HFFc6 (cell line): Measurements from ENCODE around the gene CXXC1. TPM values are rescaled to one million over a fixed set of nuclear protein-coding genes. Genes with fewer than 3 reads are reported as not detected.
A peak's percentile ranks its signal among the peaks of the same experiment; 100 is the strongest.

ENCODE experiments used
- DNase-seq: peaks from one replicate; pipeline ENCODE4 v3.0.0-alpha.2; 2018
- H3K27ac Mint-ChIP-seq: 2 replicates; pipeline ENCODE4 v1.8.0; 2020; ENCODE audit warnings: mild to moderate bottlenecking, mixed read lengths
- H3K27me3 Mint-ChIP-seq: 2 replicates; pipeline ENCODE4 v1.8.0; 2021; ENCODE audit warnings: mild to moderate bottlenecking, moderate library complexity, mixed read lengths; ENCODE audit not compliant: insufficient read depth
- H3K36me3 Mint-ChIP-seq: 2 replicates; pipeline ENCODE4 v1.8.0; 2021; ENCODE audit warnings: low read depth, mixed read lengths
- H3K4me1 Mint-ChIP-seq: 2 replicates; pipeline ENCODE4 v1.8.0; 2020; ENCODE audit warnings: low read depth, mixed read lengths
- H3K4me3 Mint-ChIP-seq: 2 replicates; pipeline ENCODE4 v1.8.0; 2020; ENCODE audit warnings: mild to moderate bottlenecking, moderate library complexity, mixed read lengths
- H3K9me3 Mint-ChIP-seq: 2 replicates; pipeline ENCODE4 v1.8.0; 2020; ENCODE audit warnings: mild to moderate bottlenecking, mixed read lengths
- CTCF ChIP-seq: fragments of 200-600 bp; sonication (generic); IDR thresholded peaks from 2 replicates; pipeline ENCODE4 v1.5.0; 2021; ENCODE audit warnings: antibody characterized with exemption, mild to moderate bottlenecking
- total RNA-seq, 6 experiments: library from RNA; stranded (reverse); fragmentation: NEBNext Ultra II Directional; extraction: Animal tissue kit (Norgen Biotek cat#: 25700); gene quantifications; 2 replicates in 1 of 6; 3 replicates in 5 of 6; pipeline ENCODE4 v1.2.3, GENCODE V29; 2021

CXXC1 gene
- total RNA-seq, 6 experiments from 2014 or later, result 37.4 to 53.1 (median 44.4) TPM

GRCh38 chr18:50274941-50275340, 12.6 kb downstream of the CXXC1 start:
- Mint-ChIP-seq H3K27me3 (no peaks in the 10 kb centered on the region; the same call in 1 of the 2 replicates), H3K9me3 (no peaks in the 10 kb centered on the region), H3K27ac (peak overlapping the region; percentile 48; the same call in 1 of the 2 replicates), H3K4me3 (no peak overlapping the region), H3K4me1 (peaks cover 20% of the 10 kb centered on the region), H3K36me3 (peaks cover 69% of the 10 kb centered on the region)
- TF ChIP-seq CTCF, result no peak
- DNase-seq, result no peak

- Mint-ChIP-seq H3K27ac (no peak overlapping the region), H3K4me1 (peaks cover 14% of the 10 kb centered on the region), H3K36me3 (peaks cover 74% of the 10 kb centered on the region), H3K27me3 (no peaks in the 10 kb centered on the region; the same call in 1 of the 2 replicates), H3K9me3 (0 out of 2 replicates have a peak, but pooled peaks cover 2% of the 10 kb centered on the region), H3K4me3 (no peak overlapping the region)
- no peak for TF ChIP-seq CTCF
- no peak for DNase-seq
Measured at GRCh38 chr18:50274044-50274442, 13.4 kb downstream of the CXXC1 start.

GRCh38 chr18:50273203-50274043, 14.1 kb downstream of the CXXC1 start:
- no peak overlapping the region for H3K27ac Mint-ChIP-seq
- H3K27me3 Mint-ChIP-seq, result no peaks in the 10 kb centered on the region; the same call in 1 of the 2 replicates
- no peak for TF ChIP-seq CTCF
- 0 out of 2 replicates have a peak, but pooled peaks cover 3% of the 10 kb centered on the region for H3K9me3 Mint-ChIP-seq
- peaks cover 8% of the 10 kb centered on the region for H3K4me1 Mint-ChIP-seq
- H3K4me3 Mint-ChIP-seq, result no peak overlapping the region
- no peak for DNase-seq
- peaks cover 75% of the 10 kb centered on the region for H3K36me3 Mint-ChIP-seq

GRCh38 chr18:50272568-50272967, 14.9 kb downstream of the CXXC1 start:
- no peak for TF ChIP-seq CTCF
- Mint-ChIP-seq H3K27ac (no peak overlapping the region), H3K36me3 (peaks cover 76% of the 10 kb centered on the region), H3K4me3 (no peak overlapping the region), H3K27me3 (no peaks in the 10 kb centered on the region; the same call in 1 of the 2 replicates), H3K4me1 (peaks cover under 1% of the 10 kb centered on the region), H3K9me3 (0 out of 2 replicates have a peak, but pooled peaks cover 3% of the 10 kb centered on the region)
- no peak for DNase-seq

- H3K36me3 Mint-ChIP-seq, result peaks cover 55% of the 10 kb centered on the region
- 0 out of 2 replicates have a peak, but pooled peaks cover 3% of the 10 kb centered on the region for H3K9me3 Mint-ChIP-seq
- no peak overlapping the region for H3K27ac Mint-ChIP-seq
- peaks cover 2% of the 10 kb centered on the region; the same call in 1 of the 2 replicates for H3K27me3 Mint-ChIP-seq
- peaks cover 18% of the 10 kb centered on the region for H3K4me1 Mint-ChIP-seq
- no peak overlapping the region for H3K4me3 Mint-ChIP-seq
- no peak for DNase-seq
- peak; percentile 74 for TF ChIP-seq CTCF
Measured at GRCh38 chr18:50268022-50268747, 19.3 kb downstream of the CXXC1 start.
